ENCODE results near the gene POLR2J3. TPM values are rescaled to one million over a fixed set of nuclear protein-coding genes. Genes with fewer than 3 reads are reported as not detected.
"Not testable (repeated sequence)": the region's sequence is repeated elsewhere in the genome, so short reads cannot be mapped to it uniquely, and the experiment has no call there.

Gene POLR2J3
- 10 to 100 TPM; 10.8 to 20.4 (median 13.7) TPM for total RNA-seq

GRCh38 chr7:102572261-102573239 lies at the start of gene POLR2J3:
TSS of gene POLR2J3 (minus strand) at chr7:102572583. CDS start at chr7:102572521, 62 bp downstream.
- DNase-seq; H3K4me1 ChIP-seq; intact Hi-C loops (cut with DNase I); H3K27me3 ChIP-seq; H3K36me3 ChIP-seq; H3K9me3 ChIP-seq: not testable (repeated sequence)
- TF ChIP-seq CTCF (IDR thresholded peaks at IDR 0.05) (peak in 5 of 6 experiments; percentile 27 to 82 (median 46)), POLR2A (IDR thresholded peaks at IDR 0.05) (peak in 1 of 4 donors; percentile 24)
- 0 to 1% methylated on average over 17 to 20 of the region's 64 CpGs for WGBS, 2 donors
- Histone ChIP-seq H3K27ac (peak within 1 kb of the TSS; percentile 72 to 89 (median 85)), H3K4me3 (peak within 1 kb of the TSS; percentile 61 to 84 (median 68))

- H3K27me3 ChIP-seq; H3K36me3 ChIP-seq; intact Hi-C loops (cut with DNase I); DNase-seq; H3K9me3 ChIP-seq; H3K27ac ChIP-seq; H3K4me1 ChIP-seq; H3K4me3 ChIP-seq: not testable (repeated sequence)
- WGBS, 2 donors, result 80% methylated on average over 1 of the region's 8 CpGs; no CpG with 5 or more reads in 1 of the 2 donors
Observed at GRCh38 chr7:102618122-102618521, 45.7 kb upstream of the POLR2J3 start.

- intact Hi-C loops (cut with DNase I); H3K27me3 ChIP-seq; H3K36me3 ChIP-seq; DNase-seq; H3K4me1 ChIP-seq; H3K9me3 ChIP-seq: not testable (repeated sequence)
- H3K27ac ChIP-seq, result peak within 1 kb of the TSS in 1 of 4 donors; percentile 68
- peak within 1 kb of the TSS in 3 of 4 donors; percentile 45 to 63 (median 49) for H3K4me3 ChIP-seq
- WGBS, 2 donors, result no CpG with 5 or more reads among the region's 62 CpGs
Observed at GRCh38 chr7:102616507-102617125, 44.2 kb upstream of the POLR2J3 start, which contains the start of gene RASA4. TSS of gene RASA4 (minus strand) at chr7:102616756. CDS start at chr7:102616689, 67 bp downstream.

- H3K4me3 ChIP-seq; DNase-seq; intact Hi-C loops (cut with DNase I); H3K27me3 ChIP-seq; H3K27ac ChIP-seq; H3K4me1 ChIP-seq; H3K36me3 ChIP-seq; H3K9me3 ChIP-seq: not testable (repeated sequence)
- no CpG with 5 or more reads among the region's 10 CpGs for WGBS, 2 donors
Observed at GRCh38 chr7:102615930-102616329, 43.5 kb upstream of the POLR2J3 start.

GRCh38 chr7:102614873-102615272 lies 42.5 kb upstream of the POLR2J3 start:
- WGBS, 2 donors, result no CpG with 5 or more reads among the region's 3 CpGs
- H3K9me3 ChIP-seq; intact Hi-C loops (cut with DNase I); H3K27me3 ChIP-seq; H3K4me3 ChIP-seq; DNase-seq; H3K4me1 ChIP-seq; H3K36me3 ChIP-seq; H3K27ac ChIP-seq: not testable (repeated sequence)

GRCh38 chr7:102614346-102614697 lies 41.9 kb upstream of the POLR2J3 start:
- H3K36me3 ChIP-seq; H3K27ac ChIP-seq; H3K4me3 ChIP-seq; intact Hi-C loops (cut with DNase I); H3K4me1 ChIP-seq; H3K27me3 ChIP-seq; H3K9me3 ChIP-seq; DNase-seq: not testable (repeated sequence)
- no CpG with 5 or more reads among the region's 4 CpGs for WGBS, 2 donors

- DNase-seq; H3K36me3 ChIP-seq; H3K4me3 ChIP-seq; intact Hi-C loops (cut with DNase I); H3K27me3 ChIP-seq; H3K4me1 ChIP-seq; H3K9me3 ChIP-seq: not testable (repeated sequence)
- WGBS, 2 donors, result no CpG with 5 or more reads among the region's 15 CpGs
- H3K27ac ChIP-seq, result peak overlapping the region in 2 of 4 donors; percentile 52 to 58
Observed at GRCh38 chr7:102613575-102614345, 41.4 kb upstream of the POLR2J3 start.

- H3K27me3 ChIP-seq; intact Hi-C loops (cut with DNase I); H3K36me3 ChIP-seq; H3K9me3 ChIP-seq; H3K4me1 ChIP-seq; DNase-seq: not testable (repeated sequence)
- H3K4me3 ChIP-seq, result peak overlapping the region in 1 of 4 donors; percentile 7
- H3K27ac ChIP-seq, result peak overlapping the region in 2 of 4 donors; percentile 45 to 68
- WGBS, 2 donors, result 36% methylated on average over 5 of the region's 10 CpGs; no CpG with 5 or more reads in 1 of the 2 donors
Observed at GRCh38 chr7:102611675-102612325, 39.4 kb upstream of the POLR2J3 start.

- intact Hi-C loops (cut with DNase I); H3K4me3 ChIP-seq; H3K4me1 ChIP-seq; H3K36me3 ChIP-seq; DNase-seq; H3K27ac ChIP-seq; H3K9me3 ChIP-seq; H3K27me3 ChIP-seq: not testable (repeated sequence)
- no CpG with 5 or more reads among the region's 30 CpGs for WGBS, 2 donors
Observed at GRCh38 chr7:102611013-102611674, 38.8 kb upstream of the POLR2J3 start.

- intact Hi-C loops (cut with DNase I); H3K36me3 ChIP-seq; H3K9me3 ChIP-seq; H3K27me3 ChIP-seq; H3K4me1 ChIP-seq; H3K27ac ChIP-seq; H3K4me3 ChIP-seq; DNase-seq: not testable (repeated sequence)
- WGBS, 2 donors, result 27% methylated on average over 2 of the region's 7 CpGs; no CpG with 5 or more reads in 1 of the 2 donors
Observed at GRCh38 chr7:102610441-102610840, 38.1 kb upstream of the POLR2J3 start.

Measured in esophagus squamous epithelium (tissue), 5 donors.